Hypothalamus (tissue), 51 donors: ENCODE measurements around the gene CPB2.

Experiments used
- DNase-seq, 51 donors: peaks; one replicate each; lab custom pipeline; 2025; lab: John Stamatoyannopoulos, UW

CPB2 gene

GRCh38 chr13:46006688-46007452 lies 98.0 kb downstream of the CPB2 start:
- DNase-seq = no peak

- no peak for DNase-seq
Measured at GRCh38 chr13:46004491-46004890, 100.3 kb downstream of the CPB2 start.
